GM18951 (cell line): Measurements from ENCODE around the gene FSTL1.

Experiments
- POLR2A ChIP-seq: IDR thresholded peaks from 4 replicates; pipeline ENCODE4 v1.6.1; 2011; ENCODE audit warnings: mild to moderate bottlenecking; ENCODE audit not compliant: insufficient read length, insufficient read depth; ENCODE audit errors: extremely low read depth
- in situ Hi-C: fragments of 300-500 bp; cut with MboI; formaldehyde crosslinking; loops from one replicate; pipeline ENCODE4 v1.12.0; 2022; ENCODE audit warnings: low sequenced_read_pairs, mixed read lengths, inconsistent platforms; ENCODE audit not compliant: unreplicated experiment

FSTL1 gene

GRCh38 chr3:120424976-120425570 lies 25.7 kb downstream of the FSTL1 start:
- in situ Hi-C loops, result loop anchor here (25.0 kb wide), 2 partner anchors 387 to 538 kb away; no protein-coding TSS in a partner anchor
- no peak for TF ChIP-seq POLR2A

- TF ChIP-seq POLR2A, result no peak
- in situ Hi-C loops, result loop anchor here (25.0 kb wide), 2 partner anchors 388 to 537 kb away; no protein-coding TSS in a partner anchor
Observed at GRCh38 chr3:120424506-120424905, 26.3 kb downstream of the FSTL1 start.

- no peak for TF ChIP-seq POLR2A
- in situ Hi-C loops, result loop anchor here (25.0 kb wide), 2 partner anchors 389 to 536 kb away; no protein-coding TSS in a partner anchor
Observed at GRCh38 chr3:120423432-120423831, 27.4 kb downstream of the FSTL1 start.

DNA sequence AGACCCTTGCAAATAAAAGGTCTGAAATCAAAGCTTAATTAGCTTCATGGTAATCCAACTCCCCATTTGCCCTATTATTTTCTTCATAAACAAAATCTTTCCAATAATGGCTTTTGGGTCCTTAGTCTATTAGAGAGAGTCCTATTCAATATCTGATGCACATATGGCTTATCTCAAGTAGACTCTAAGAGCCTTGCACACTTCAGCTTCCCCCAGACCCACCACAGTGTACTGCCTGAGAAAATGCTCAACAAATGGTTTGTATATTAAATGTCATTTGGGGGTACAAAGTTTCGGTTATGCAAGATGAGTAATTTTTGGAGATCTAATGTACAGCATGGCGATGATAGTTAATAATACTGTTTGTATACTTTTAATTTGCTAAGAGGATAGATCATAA lies 28.9 kb downstream of the FSTL1 start:
- in situ Hi-C loops, result loop anchor here (25.0 kb wide), 2 partner anchors 390 to 535 kb away; no protein-coding TSS in a partner anchor
- TF ChIP-seq POLR2A, result no peak

GRCh38 chr3:120420928-120421551 lies 29.8 kb downstream of the FSTL1 start:
- TF ChIP-seq POLR2A, result no peak
- in situ Hi-C loops, result loop anchor here (25.0 kb wide), 2 partner anchors 391 to 534 kb away; no protein-coding TSS in a partner anchor

DNA sequence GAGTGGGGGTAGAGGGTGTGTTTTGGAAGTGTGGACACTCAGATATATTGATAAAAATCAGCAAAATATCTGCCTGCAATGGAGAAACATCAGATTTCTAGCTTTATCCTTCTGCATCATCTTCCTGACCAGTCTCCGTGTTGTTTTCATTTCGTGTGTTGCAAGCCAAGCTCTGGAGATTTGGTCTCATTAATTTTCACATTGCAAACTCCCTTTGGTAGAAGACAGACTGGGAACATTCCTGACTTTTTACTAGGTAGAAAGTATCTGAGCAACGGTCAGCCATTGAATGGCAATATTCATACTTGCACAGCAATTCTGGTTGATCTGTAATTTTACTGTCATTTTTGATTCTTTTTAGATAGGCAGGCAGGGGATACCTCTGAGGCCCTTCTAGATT lies 30.4 kb downstream of the FSTL1 start:
- no peak for TF ChIP-seq POLR2A
- in situ Hi-C loops, result loop anchor here (25.0 kb wide), 2 partner anchors 392 to 533 kb away; no protein-coding TSS in a partner anchor

GRCh38 chr3:120419797-120420196 lies 31.0 kb downstream of the FSTL1 start:
- in situ Hi-C loops, result loop anchor here (25.0 kb wide), 2 partner anchors 393 to 532 kb away; no protein-coding TSS in a partner anchor
- TF ChIP-seq POLR2A, result no peak

DNA sequence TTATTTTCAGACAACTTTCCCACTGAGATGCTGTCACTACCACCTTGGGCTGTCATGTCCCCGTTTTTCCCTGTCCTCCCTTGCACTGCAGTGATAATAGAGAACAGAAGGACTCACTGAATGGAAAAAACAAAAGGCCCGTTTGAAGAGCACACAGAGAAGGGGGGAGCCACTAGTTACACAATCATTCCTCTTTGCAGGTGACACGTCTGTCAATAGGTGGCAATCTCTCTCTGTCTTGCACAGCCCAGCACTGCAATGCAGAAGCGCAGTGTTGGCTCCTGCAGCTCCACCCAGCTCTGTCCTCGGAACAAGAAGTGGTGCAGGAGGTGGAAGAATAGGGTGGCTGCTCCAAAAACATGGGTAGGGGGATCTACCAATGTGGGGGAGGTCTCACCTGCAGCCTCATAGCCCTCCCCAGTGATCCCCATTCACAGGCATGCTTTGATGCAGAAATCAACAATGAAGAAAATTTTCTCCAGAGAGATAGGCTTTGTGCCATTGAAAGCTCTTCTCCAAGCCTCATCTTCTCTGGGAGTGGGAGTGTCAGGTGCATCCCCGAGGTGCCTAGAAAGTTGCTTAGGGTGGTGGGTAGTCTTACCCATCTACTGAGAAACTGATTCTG lies 31.8 kb downstream of the FSTL1 start:
- TF ChIP-seq POLR2A, result no peak
- in situ Hi-C loops, result loop anchor here (25.0 kb wide), 2 partner anchors 393 to 532 kb away; no protein-coding TSS in a partner anchor

GRCh38 chr3:120418446-120418845 lies 32.3 kb downstream of the FSTL1 start:
- TF ChIP-seq POLR2A, result no peak
- in situ Hi-C loops, result loop anchor here (25.0 kb wide), 2 partner anchors 394 to 531 kb away; no protein-coding TSS in a partner anchor

DNA sequence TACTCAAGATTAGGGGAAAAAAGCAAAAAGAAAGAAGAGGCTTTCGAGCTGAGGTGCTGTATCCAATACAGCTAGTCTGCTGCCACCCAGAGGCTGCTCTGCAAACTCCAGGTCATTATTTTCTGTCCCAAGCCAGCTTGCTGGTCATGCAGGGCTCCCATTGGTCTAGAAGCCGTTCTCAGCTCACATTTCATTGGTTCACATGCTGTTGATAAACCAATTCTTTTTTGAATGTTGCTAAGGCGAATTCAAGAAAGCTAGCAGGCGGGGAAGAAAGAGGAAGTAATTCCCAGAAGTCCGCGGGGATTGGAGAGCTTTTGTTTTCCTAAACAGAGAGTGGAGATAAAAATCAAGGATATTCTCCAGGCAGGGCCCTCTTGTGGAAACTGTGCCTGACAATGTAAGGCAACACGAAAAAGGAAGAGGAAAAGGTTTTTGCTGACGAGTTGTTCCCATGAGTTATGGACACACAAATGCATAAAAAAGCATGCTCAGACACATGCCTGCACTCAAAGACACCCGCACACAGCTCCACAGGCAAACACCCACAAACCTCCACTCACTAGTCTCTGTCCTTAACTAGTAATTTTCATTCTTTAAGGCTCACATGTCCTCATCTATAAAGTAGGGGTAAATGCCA lies 33.4 kb downstream of the FSTL1 start:
- no peak for TF ChIP-seq POLR2A
- in situ Hi-C loops, result loop anchor here (25.0 kb wide), 2 partner anchors 395 to 530 kb away; no protein-coding TSS in a partner anchor

- in situ Hi-C loops, result loop anchor here (25.0 kb wide), 2 partner anchors 395 to 530 kb away; no protein-coding TSS in a partner anchor
- no peak for TF ChIP-seq POLR2A
Observed at GRCh38 chr3:120416868-120417267, 33.9 kb downstream of the FSTL1 start.

DNA sequence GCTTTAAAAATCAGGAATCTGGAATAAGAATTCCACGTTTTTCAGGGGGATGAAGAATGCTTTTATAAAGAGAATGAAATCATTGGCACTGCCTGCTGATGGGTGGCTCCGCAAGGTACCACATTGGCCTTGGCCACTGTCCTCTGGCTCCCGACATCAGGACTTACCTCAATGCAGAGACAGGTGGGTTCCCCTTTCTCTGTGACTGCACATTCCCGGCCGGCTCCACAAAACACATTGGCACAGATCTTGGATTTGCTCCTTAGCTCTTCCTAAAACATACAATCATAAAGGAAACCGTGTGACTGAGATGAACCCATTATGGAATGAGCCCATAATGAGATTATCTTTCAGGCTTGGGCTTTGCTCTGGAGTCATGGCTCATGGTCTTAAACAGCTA lies 35.0 kb downstream of the FSTL1 start:
- in situ Hi-C loops, result loop anchor here (25.0 kb wide), 2 partner anchors 397 to 528 kb away; no protein-coding TSS in a partner anchor
- no peak for TF ChIP-seq POLR2A

GRCh38 chr3:120410541-120410940 lies 40.3 kb downstream of the FSTL1 start:
- in situ Hi-C loops, result loop anchor here (25.0 kb wide), 2 partner anchors 402 to 523 kb away; no protein-coding TSS in a partner anchor
- no peak for TF ChIP-seq POLR2A
